H1 (cell line): ENCODE data around the gene ZNF442. TPM values are rescaled to one million over a fixed set of nuclear protein-coding genes. Genes with fewer than 3 reads are reported as not detected.

Experiments used
- TAF1 ChIP-seq: IDR thresholded peaks from 2 replicates; pipeline ENCODE4 v1.6.1; 2011; ENCODE audit warnings: mild to moderate bottlenecking, low read depth, low read length
- polyA plus RNA-seq, 7 experiments: library from polyadenylated mRNA; depleted of rRNA in 3 of 7; stranded (reverse) in 5 of 7; unstranded in 2 of 7; fragments of >200 nt in 5 of 7; fragments of 200-250 nt in 2 of 7; gene quantifications; 1 replicate in 5 of 7; 2 replicates in 1 of 7; 4 replicates in 1 of 7; pipeline versions ENCODE4 v1.2.1 to v1.2.3, GENCODE V29; 2011 to 2013; ENCODE audit warnings: missing spikeins in 2 of 7, mixed read lengths in 2 of 7
- total RNA-seq: library from RNA; stranded (reverse); fragmentation: NEBNext Ultra II Directional; extraction: Animal tissue kit (Norgen Biotek cat#: 25700); gene quantifications from 2 replicates; pipeline ENCODE4 v1.2.1, GENCODE V29; 2021
- TF ChIP-seq, protein P1 (sequence below): fragments of 300-600 bp; sonication (generic); IDR thresholded peaks from 2 replicates; pipeline ENCODE4 v1.7.1; 2012; ENCODE audit warnings: low read length, moderate library complexity, mild to moderate bottlenecking, inconsistent platforms; ENCODE audit not compliant: insufficient replicate concordance

The ZNF442 gene
- total and polyA plus RNA-seq, 2 of the 8 experiments (the other 6 are each of a cell fraction or from before 2014, with no cell fraction given), result 0.60 to 2.4 TPM

DNA sequence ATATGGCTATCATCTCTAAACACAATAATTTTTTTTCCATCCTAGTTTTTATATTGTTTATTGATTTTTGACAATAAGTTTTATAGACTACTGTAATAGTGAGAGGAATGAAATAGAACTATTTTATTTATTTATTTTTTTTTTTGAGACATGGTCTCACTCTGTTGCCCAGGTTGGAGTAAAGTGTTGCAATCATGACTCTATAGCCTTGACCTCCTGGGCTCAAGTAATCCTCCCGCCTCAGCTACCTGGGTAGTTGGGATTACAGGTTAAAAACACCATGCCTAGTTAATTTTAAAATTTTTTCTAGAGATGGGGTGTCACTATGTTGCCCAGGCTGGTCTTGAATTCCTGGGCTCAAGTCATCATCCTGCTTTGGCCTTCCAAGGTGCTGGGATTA, 8.5 kb upstream of the ZNF442 start (continued):
- TF ChIP-seq, protein P1, sequence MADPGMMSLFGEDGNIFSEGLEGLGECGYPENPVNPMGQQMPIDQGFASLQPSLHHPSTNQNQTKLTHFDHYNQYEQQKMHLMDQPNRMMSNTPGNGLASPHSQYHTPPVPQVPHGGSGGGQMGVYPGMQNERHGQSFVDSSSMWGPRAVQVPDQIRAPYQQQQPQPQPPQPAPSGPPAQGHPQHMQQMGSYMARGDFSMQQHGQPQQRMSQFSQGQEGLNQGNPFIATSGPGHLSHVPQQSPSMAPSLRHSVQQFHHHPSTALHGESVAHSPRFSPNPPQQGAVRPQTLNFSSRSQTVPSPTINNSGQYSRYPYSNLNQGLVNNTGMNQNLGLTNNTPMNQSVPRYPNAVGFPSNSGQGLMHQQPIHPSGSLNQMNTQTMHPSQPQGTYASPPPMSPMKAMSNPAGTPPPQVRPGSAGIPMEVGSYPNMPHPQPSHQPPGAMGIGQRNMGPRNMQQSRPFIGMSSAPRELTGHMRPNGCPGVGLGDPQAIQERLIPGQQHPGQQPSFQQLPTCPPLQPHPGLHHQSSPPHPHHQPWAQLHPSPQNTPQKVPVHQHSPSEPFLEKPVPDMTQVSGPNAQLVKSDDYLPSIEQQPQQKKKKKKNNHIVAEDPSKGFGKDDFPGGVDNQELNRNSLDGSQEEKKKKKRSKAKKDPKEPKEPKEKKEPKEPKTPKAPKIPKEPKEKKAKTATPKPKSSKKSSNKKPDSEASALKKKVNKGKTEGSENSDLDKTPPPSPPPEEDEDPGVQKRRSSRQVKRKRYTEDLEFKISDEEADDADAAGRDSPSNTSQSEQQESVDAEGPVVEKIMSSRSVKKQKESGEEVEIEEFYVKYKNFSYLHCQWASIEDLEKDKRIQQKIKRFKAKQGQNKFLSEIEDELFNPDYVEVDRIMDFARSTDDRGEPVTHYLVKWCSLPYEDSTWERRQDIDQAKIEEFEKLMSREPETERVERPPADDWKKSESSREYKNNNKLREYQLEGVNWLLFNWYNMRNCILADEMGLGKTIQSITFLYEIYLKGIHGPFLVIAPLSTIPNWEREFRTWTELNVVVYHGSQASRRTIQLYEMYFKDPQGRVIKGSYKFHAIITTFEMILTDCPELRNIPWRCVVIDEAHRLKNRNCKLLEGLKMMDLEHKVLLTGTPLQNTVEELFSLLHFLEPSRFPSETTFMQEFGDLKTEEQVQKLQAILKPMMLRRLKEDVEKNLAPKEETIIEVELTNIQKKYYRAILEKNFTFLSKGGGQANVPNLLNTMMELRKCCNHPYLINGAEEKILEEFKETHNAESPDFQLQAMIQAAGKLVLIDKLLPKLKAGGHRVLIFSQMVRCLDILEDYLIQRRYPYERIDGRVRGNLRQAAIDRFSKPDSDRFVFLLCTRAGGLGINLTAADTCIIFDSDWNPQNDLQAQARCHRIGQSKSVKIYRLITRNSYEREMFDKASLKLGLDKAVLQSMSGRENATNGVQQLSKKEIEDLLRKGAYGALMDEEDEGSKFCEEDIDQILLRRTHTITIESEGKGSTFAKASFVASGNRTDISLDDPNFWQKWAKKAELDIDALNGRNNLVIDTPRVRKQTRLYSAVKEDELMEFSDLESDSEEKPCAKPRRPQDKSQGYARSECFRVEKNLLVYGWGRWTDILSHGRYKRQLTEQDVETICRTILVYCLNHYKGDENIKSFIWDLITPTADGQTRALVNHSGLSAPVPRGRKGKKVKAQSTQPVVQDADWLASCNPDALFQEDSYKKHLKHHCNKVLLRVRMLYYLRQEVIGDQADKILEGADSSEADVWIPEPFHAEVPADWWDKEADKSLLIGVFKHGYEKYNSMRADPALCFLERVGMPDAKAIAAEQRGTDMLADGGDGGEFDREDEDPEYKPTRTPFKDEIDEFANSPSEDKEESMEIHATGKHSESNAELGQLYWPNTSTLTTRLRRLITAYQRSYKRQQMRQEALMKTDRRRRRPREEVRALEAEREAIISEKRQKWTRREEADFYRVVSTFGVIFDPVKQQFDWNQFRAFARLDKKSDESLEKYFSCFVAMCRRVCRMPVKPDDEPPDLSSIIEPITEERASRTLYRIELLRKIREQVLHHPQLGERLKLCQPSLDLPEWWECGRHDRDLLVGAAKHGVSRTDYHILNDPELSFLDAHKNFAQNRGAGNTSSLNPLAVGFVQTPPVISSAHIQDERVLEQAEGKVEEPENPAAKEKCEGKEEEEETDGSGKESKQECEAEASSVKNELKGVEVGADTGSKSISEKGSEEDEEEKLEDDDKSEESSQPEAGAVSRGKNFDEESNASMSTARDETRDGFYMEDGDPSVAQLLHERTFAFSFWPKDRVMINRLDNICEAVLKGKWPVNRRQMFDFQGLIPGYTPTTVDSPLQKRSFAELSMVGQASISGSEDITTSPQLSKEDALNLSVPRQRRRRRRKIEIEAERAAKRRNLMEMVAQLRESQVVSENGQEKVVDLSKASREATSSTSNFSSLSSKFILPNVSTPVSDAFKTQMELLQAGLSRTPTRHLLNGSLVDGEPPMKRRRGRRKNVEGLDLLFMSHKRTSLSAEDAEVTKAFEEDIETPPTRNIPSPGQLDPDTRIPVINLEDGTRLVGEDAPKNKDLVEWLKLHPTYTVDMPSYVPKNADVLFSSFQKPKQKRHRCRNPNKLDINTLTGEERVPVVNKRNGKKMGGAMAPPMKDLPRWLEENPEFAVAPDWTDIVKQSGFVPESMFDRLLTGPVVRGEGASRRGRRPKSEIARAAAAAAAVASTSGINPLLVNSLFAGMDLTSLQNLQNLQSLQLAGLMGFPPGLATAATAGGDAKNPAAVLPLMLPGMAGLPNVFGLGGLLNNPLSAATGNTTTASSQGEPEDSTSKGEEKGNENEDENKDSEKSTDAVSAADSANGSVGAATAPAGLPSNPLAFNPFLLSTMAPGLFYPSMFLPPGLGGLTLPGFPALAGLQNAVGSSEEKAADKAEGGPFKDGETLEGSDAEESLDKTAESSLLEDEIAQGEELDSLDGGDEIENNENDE, result no peak
- TF ChIP-seq TAF1, result no peak
- TF ChIP-seq, all 59 proteins: peak for 0
